GM21526 (cell line): ENCODE data around the gene LRRC37A2.
"Not testable (repeated sequence)": the region's sequence is repeated elsewhere in the genome, so short reads cannot be mapped to it uniquely, and the experiment has no call there.

ENCODE experiments used
- ATAC-seq: cut with Tn5 transposase; IDR thresholded peaks from one replicate; pipeline ENCODE4 v1.9.1; 2021; ENCODE audit warnings: moderate library complexity; ENCODE audit not compliant: unreplicated experiment, low FRiP score

The LRRC37A2 gene

DNA sequence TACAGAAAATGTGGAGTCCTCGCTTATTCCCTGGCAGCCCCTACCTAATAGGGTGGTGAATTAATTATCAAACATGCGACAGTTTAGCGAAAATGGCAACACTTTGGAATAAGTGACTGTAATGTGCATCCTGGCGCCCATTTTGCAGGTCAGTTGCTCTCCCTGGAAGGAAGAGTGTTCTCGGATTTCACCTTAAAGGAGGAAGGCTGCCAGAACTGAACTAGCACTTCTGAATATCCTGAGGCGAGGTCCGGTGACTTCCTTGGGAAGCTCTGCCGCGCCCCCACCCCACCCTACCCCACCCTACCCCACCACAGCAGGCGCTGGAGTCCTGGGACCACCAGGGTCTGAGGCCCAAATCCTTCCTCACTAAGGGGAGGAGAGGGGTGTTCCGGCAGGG lies at the start of gene LRRC37A2:
LRRC37A2 (plus strand) TSS at position 301 of the 400 bp plus-strand sequence. CDS start 245 bp downstream, outside the sequence.
- not testable (repeated sequence) for ATAC-seq

DNA sequence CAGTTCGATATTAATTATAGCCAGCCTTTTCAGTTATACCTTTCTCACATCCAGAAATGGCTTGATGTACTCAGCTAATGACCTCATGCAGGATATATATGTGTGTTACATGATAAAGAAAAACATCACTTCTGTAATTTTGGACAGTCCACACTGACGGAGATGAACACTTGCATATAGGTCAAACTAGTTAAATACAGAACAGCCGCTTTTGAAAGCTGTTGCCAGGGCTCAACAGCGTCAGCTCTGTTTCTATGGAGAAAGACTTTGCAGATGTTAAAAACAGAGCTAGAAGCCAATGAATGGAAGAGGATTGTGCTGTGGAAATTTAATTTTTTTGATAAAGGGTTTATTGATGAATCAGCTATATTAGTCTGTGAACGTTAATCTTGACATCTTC lies 44.6 kb upstream of the LRRC37A2 start:
- ATAC-seq, result not testable (repeated sequence)

DNA sequence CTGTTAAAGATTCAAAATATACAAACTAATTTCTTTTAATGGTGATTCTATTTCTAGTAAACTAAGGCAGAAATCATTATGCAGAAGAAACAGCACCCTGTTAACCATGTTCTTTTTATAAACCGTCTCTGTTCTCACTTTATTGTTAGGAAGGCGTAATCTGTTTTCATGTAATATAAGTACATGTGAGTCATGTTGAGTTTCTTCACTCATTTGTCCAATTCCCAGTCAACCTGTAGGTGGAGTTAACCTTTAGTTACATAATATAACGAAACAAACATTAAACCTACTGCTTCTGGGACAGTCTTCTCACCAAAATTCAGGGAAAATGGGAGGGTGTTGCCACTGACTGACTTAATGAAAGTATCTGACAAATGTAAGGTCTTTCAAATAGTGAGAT lies 37.8 kb upstream of the LRRC37A2 start:
- not testable (repeated sequence) for ATAC-seq

DNA sequence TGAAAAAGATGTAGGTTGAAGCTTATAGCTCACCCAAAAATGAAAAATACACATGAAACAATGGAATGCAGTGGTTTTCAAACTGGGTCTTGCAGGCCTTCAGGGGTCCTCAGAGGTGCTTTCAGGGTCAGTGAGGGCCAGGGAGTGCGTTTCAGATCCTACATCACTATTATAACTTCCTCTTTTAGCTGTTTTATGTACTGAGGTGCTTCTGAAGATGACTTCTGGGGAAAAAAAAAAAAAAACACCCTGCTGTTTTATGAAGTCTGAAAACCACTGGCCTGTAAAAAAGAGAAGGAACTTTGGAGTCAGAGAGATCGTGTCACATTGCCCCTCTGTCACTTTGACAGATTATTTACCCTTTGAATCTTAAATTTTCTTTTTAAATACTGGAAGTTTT lies 36.7 kb upstream of the LRRC37A2 start:
- ATAC-seq, result not testable (repeated sequence)

DNA sequence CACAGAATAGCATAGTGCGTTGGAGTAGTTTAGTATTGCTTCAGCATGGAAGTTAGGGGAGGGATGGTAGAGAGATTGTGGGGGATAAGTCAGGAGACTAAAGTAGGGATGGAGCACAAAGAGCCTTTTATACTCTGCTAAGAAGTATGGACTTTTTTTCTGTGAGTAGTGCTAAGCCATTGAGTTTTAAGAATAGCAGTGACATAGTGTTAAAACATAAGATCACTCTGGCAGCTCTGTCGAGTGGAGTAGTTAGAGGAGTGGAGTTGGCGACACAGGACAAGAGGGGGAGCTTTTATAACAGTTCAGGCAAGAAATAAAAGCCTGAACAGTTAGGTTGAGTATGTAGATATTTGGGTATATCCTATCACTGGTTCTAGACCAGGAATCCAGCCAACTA lies 33.4 kb upstream of the LRRC37A2 start:
- not testable (repeated sequence) for ATAC-seq

DNA sequence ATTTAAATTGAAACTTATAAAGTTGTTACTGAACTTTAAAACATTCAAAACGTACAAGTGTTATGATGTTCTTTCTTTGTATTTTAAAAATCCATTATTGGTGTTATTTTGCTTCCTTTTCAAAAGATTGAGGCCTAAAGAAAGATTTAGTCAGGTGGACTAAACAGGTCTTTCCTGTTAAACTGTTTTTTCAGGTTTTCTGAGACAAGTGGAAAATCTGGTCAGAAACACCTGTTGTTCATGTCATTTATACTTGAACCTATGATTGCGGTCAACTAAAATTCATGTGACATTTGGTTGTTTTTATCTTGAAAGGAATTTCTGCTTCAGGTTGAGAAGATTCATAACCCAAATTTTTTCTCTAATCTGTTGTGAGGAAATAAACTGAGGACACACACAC lies 31.0 kb upstream of the LRRC37A2 start:
- ATAC-seq, result not testable (repeated sequence)

DNA sequence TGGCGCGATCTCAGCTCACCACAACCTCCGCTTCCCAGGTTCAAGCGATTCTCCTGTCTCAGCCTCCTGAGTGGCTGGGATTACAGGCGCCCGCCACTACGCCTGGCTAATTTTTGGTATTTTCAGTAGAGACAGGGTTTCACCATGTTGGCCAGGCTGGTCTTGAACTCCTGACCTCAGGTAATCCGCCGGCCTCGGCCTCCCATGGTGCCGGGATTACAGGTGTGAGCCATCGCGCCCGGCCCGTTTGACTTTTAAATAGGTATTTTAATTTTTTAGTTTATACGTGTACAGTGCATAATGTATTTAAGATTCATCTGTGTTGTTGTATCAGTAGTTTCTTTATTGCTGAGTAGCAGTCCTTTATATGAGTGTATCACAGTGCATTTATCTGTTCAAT lies 20.2 kb upstream of the LRRC37A2 start:
- not testable (repeated sequence) for ATAC-seq

DNA sequence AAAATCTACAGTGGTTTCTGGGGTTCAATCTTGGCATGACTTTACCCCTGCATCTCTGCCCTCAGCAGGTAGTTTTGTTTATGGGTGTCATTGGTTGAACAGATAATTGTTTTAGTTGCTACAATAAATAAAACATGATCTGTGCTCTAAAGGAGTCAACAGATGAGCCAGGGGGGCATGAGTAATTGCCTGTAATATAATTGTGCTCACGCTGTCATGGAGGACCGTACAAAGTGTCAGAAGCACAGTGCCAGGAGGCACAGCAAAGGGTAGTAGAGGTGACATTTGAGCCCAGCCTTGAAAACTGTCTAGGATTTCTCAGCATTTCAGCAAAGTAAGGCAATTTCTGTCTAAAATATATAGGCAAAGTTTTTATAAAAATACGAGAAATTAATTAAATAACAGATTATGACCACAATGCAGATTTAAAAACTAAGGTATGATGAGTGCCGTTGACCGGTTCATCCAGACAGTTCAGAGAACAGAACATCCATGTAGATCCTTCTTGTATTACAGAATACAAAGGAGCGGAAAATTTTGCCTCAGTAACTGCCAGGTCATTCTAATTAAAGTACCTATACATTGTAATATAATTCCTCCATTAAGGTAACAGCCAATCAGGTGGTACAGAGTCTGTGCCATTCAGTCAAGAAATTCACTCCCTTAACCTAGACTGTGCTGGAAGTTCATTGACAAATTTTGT lies 12.7 kb upstream of the LRRC37A2 start:
- not testable (repeated sequence) for ATAC-seq

DNA sequence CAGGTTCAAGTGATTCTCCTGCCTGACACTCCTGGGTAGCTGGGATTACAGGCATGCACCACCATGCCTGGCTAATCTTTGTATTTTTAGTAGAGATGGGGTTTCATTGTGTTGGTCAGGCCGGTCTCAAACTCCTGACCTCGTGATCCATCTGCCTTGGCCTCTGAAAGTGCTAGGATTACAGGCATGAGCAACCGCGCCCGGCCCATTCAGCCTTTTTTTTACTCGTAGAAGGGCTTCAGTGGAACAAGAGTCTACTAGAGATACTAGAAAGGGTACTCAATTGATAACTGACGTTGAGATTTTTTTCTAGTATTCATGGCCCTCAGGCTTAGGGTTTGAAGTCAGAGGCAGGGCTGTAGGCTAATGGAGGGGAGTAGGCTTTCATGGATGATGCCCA lies 6.4 kb upstream of the LRRC37A2 start:
- not testable (repeated sequence) for ATAC-seq

DNA sequence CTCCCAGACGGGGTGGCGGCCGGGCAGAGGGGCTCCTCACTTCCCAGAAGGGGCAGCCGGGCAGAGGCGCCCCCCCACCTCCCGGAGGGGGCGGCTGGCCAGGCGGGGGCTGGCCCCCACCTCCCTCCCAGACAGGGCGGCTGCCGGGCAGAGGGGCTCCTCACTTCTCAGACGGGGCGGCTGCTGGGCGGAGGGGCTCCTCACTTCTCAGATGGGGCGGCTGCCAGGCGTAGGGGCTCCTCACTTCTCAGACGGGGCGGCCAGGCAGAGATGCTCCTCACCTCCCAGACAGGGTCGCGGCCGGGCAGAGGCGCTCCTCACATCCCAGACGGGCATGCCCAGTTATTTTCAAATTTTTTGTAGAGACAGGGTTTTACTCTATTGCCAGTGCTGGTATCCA lies 22.4 kb downstream of the LRRC37A2 start:
- ATAC-seq, result not testable (repeated sequence)

DNA sequence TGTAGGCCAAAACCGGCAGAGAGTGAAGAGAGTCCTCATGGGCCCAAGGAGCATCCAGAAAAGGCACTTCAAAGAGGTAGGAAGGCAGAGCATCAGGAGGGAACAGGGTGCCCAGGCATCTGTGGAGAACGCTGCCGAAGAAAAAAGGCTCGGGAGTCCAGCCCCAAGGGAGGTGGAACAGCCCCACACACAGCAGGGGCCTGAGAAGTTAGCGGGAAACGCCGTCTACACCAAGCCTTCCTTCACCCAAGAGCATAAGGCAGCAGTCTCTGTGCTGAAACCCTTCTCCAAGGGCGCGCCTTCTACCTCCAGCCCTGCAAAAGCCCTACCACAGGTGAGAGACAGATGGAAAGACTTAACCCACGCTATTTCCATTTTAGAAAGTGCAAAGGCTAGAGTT lies 36.3 kb downstream of the LRRC37A2 start:
- ATAC-seq, result not testable (repeated sequence)

DNA sequence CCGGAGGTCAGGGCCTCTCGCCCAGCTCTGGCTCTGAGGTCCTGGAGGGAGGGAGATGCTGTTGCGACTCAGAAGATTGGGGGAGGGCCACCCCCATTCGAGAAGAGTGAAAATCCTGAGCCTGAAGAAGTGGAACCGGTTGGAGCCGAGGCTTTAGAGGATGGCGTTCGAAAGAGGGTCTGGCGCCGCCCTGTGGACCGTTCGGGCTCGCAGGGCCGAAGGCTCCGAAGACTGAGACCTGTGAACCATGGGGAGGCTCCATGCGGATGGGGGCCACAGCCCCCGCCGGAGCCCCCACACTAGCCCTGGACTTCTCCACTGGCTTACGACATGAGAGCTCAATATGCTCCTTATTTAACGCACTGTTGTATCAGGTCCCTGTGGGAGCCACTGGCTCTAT lies 46.9 kb downstream of the LRRC37A2 start:
- ATAC-seq, result not testable (repeated sequence)

DNA sequence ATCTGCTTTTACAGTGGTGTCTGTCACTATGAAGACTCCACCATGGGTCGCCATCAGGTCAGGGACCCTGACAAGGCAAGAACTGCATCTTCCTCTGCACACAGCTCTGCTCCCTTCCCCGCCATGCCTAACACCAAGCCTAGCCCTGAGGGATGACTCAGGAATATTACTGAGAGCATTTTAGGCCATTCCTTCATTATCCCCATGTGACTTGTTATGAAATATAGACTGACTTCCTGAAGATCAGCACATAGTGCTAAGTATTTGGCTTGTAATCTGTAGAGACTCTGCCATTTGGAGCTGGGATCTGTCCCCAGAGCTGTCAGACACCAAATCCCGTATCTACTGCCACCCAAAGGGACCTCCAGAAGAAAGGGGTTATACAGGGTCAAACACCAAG lies 47.8 kb downstream of the LRRC37A2 start:
- not testable (repeated sequence) for ATAC-seq

DNA sequence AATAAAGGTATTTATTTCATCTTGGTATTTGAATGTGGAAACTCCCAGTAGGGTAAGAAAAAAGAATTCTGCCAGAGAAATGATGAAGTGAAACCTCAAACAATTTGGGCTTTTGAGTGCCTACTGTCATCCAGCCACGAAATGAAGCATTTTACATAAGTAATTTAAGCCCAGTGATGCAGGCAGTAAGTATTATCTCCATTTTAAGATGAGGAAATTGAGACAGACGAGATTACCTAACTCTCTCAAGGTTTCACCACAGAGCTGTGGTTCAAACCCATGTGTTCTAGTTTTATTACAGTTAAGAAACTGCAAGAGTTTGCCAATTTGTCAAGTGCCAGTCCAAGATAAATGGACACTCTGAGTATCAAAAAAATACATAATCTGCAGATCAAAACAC lies 54.0 kb downstream of the LRRC37A2 start:
- not testable (repeated sequence) for ATAC-seq

DNA sequence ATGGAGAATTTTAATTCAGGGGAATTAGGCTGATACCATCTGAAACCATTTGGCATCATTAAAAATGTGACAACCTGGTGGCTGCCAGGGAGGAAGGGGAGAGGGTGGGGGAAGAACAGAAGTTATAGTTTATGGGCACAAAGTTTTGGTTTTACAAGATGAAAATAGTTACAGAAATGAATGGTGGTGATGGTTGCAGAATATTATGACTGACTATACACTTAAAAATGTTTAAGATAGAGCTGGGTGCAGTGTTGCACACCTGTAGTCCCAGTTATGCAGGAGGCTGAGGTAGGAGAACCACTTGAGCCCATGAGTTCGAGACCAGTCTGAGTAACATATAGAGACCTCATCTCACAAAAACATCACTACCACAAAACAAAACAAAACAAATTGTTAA lies 54.7 kb downstream of the LRRC37A2 start:
- ATAC-seq, result not testable (repeated sequence)

DNA sequence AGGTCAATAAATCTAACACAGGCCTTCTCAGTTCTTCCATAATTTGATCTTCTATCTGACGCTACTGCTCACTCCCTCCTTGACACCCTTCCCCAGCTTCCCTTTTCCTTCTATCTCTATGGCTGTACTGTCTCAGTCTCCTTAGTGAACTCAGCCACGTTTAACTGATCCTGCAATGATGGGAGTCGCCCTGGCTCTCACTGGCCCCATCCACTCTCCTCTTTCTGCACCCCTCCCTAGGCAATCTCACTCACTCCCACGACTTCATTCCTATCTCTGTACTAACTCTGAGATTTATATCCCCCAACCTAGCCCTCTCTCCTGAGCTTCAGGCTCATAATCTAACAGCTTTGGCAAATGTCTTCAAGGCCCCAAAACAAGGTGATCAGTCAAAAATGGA lies 59.5 kb downstream of the LRRC37A2 start:
- ATAC-seq, result not testable (repeated sequence)

DNA sequence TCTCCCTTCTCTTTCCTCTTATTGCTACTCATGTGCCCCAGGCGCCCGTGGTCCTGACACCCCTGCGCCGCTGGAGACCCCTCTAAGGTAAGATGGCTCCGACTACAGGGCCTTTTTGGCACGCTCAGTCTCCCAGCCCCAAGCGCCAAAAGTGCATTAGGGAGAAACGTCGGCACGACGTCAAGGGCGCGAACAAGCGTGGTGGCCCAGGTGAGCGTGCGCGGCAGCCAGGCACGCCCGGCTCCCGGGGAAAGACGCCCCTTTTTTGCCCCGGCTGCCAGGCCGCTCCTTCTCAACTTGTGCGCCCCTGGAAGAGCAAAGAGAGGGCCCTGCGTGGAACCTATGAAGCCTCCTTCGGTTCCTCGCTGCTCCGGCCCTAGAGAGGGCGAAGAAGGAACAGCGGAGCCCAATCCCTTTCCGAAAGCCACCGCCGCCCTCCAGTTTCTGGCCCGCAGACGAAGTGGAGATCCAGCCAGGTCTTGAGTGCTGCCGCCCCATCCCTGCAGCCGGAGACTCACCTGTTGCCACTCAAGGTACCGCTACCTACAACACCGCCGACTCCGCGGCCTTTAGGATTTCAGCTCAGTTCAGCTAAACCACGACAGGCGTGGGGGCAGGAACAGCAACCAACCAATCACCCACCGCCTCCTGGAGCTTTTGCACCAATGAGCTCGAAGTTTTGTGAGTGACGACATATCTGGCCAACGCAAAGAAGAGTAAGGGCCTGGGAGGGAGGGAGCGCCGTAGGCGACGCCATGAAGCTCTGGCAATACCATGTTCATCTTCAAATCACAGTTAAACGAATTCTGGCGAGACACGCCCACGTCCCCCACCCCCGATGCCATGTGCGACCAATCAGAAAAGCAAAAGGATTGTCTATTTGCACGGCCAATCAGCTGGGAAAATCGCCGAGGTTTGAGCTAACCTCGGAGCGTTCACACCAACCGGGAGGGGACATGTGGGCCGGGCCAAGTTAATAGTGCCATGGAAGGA lies 67.1 kb downstream of the LRRC37A2 start, which contains the start of gene ARL17A:
ARL17A (minus strand) TSS at position 609 of the 993 bp plus-strand sequence. CDS start 3,369 bp downstream, outside the sequence.
- peak; percentile 73 for ATAC-seq

DNA sequence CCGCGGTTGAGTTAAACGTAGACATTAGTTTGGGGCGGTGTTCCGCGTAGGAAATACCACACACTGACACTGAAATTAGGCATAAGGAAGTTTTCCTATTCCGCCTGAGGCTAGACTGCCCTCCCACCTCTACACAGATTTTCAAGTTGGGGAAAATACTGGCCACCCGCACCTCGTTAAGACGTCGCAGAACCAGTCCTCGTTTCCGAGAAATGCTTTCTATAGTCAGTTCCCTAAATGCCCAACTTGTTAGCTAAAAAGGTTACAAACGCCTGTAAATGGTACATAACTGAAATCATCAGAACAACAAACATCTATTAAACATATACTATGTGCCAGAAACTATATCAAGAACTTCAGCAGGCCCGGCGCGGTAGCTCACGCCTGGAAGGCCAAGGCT lies 67.8 kb downstream of the LRRC37A2 start:
- not testable (repeated sequence) for ATAC-seq

DNA sequence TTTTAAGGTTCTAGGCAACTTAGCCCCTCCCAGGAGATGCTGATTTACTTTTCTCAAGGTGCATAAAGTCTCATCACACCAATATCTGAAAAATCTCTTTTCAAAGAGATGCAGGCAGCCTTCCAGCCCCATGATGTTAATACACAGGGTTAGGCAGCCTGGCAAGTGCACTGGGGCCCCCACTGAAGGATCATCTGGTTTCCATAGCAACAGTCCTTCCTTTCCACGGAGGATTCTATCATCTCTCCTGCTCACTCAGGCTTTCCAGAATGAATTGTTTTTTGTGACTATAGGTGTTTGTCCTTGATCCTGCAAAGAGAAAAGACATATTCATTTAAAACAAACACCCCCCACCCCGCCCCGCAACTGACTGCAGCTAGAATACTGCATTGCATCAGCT lies 73.2 kb downstream of the LRRC37A2 start:
- ATAC-seq, result not testable (repeated sequence)

DNA sequence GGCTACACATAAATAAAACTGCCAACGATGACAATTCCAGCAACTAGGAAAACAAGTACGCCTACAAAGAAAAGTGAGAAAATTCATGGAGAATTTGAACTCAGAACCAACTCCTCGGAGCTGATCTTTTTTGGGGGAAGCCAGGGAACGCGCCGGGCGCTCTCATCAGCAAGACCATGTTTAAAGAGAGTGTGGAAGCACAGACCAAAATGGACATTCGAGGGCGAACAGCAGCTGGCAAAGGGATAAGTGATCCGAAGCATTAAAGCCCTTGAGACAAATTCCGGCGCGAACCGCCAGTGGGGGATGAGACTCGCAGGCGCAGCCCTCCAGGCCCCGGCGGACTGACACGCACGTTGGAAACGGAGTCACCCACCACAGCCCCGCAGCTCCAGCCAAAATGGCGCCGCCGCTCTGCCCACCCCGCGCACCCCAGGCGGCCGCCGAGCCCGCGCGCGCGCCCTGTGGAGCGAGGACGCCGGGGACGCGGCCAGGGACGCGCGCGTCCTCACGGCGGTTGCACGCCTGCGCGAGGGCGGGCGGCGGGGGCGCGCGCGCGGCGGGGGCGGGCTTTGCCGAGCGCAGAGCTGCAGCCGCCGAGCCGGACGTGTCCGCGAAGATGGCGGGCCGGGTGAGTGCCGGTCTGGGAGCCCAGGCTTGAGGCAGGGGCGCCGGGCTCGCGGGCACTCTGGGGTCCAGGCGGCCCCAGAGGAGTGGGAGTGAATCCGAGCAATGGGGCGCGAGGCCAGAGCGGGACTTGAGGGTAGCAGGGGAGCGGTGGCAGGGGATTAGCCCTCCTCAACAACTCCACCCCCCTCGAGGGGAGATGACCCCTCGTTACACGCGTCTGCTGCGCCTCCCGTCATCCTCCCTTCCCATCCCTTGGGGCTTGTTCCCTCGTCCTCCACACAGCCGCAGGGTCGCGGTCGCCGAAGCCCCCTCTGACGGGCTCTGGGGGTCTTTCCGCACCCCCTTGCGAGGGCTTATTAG lies 78.2 kb downstream of the LRRC37A2 start, which contains the start of gene NSF:
NSF (plus strand) TSS at position 513 of the 990 bp plus-strand sequence; CDS start at position 620, 107 bp downstream.
- peak; percentile 61 for ATAC-seq
